ENCODE measurements around the gene AGPAT4. TPM values are rescaled to one million over a fixed set of nuclear protein-coding genes. Genes with fewer than 3 reads are reported as not detected.

The AGPAT4 gene
- total and polyA plus RNA-seq, 4 donors, result 3.7 to 32.8 (median 9.7) TPM

GRCh38 chr6:161232467-161232866 lies 41.4 kb downstream of the AGPAT4 start:
- no peak for TF ChIP-seq CTCF (IDR thresholded peaks at IDR 0.05; ENCODE audit: control extremely low read depth, extremely low read depth)
- H3K27ac ChIP-seq (ENCODE audit: low read depth in 1 of 2, low read length in 1 of 2), result no peak overlapping the region
- DNase-seq (no peak), ATAC-seq (ENCODE audit: insufficient read depth, low FRiP score) (no peak)
- H3K9ac ChIP-seq (ENCODE audit: insufficient read depth in 1 of 2, low read length in 2 of 2), result no peak overlapping the region
- no peaks in the 10 kb centered on the region for H3K27me3 ChIP-seq (ENCODE audit: control insufficient read depth in 3 of 3, insufficient read depth in 3 of 3, low read length in 2 of 3)
- peaks cover 2 to 16% (median 3%) of the 10 kb centered on the region in 5 donors for H3K4me1 ChIP-seq (ENCODE audit: control insufficient read depth in 5 of 5, insufficient read depth in 5 of 5, low read length in 5 of 5)
- H3K4me3 ChIP-seq, result no peak overlapping the region
- H3K36me3 ChIP-seq (ENCODE audit: control insufficient read depth in 4 of 4, insufficient read depth in 4 of 4, low read length in 4 of 4), result peaks cover 0 to 3% (median 0%) of the 10 kb centered on the region in 4 donors
- 97% methylated on average over 11 of the region's 11 CpGs for WGBS, 2 donors
- no peaks in the 10 kb centered on the region for H3K9me3 ChIP-seq (ENCODE audit: control insufficient read depth in 4 of 4, insufficient read depth in 3 of 4, low read length in 3 of 4)

GRCh38 chr6:161232010-161232409 lies 41.9 kb downstream of the AGPAT4 start:
- 85 to 88% methylated on average over 9 of the region's 9 CpGs for WGBS, 2 donors
- Histone ChIP-seq H3K36me3 (ENCODE audit: control insufficient read depth in 4 of 4, insufficient read depth in 4 of 4, low read length in 4 of 4) (peaks cover 0 to 3% (median 0%) of the 10 kb centered on the region in 4 donors), H3K27me3 (ENCODE audit: control insufficient read depth in 3 of 3, insufficient read depth in 3 of 3, low read length in 2 of 3) (no peaks in the 10 kb centered on the region), H3K9ac (ENCODE audit: insufficient read depth in 1 of 2, low read length in 2 of 2) (no peak overlapping the region), H3K4me1 (ENCODE audit: control insufficient read depth in 5 of 5, insufficient read depth in 5 of 5, low read length in 5 of 5) (peaks cover 2 to 16% (median 6%) of the 10 kb centered on the region in 5 donors), H3K27ac (ENCODE audit: low read depth in 1 of 2, low read length in 1 of 2) (no peak overlapping the region), H3K4me3 (no peak overlapping the region), H3K9me3 (ENCODE audit: control insufficient read depth in 4 of 4, insufficient read depth in 3 of 4, low read length in 3 of 4) (no peaks in the 10 kb centered on the region)
- DNase-seq, result no peak
- no peak for ATAC-seq (ENCODE audit: insufficient read depth, low FRiP score)
- no peak for TF ChIP-seq CTCF (IDR thresholded peaks at IDR 0.05; ENCODE audit: control extremely low read depth, extremely low read depth)

GRCh38 chr6:161230339-161230738 lies 43.5 kb downstream of the AGPAT4 start:
- 79 to 82% methylated on average over 2 of the region's 2 CpGs for WGBS, 2 donors
- Histone ChIP-seq H3K9ac (ENCODE audit: insufficient read depth in 1 of 2, low read length in 2 of 2) (no peak overlapping the region), H3K27me3 (ENCODE audit: control insufficient read depth in 3 of 3, insufficient read depth in 3 of 3, low read length in 2 of 3) (no peaks in the 10 kb centered on the region), H3K4me1 (ENCODE audit: control insufficient read depth in 5 of 5, insufficient read depth in 5 of 5, low read length in 5 of 5) (peaks cover 3 to 14% (median 6%) of the 10 kb centered on the region in 5 donors), H3K27ac (ENCODE audit: low read depth in 1 of 2, low read length in 1 of 2) (no peak overlapping the region), H3K36me3 (ENCODE audit: control insufficient read depth in 4 of 4, insufficient read depth in 4 of 4, low read length in 4 of 4) (peaks cover 0 to 3% (median 0%) of the 10 kb centered on the region in 4 donors), H3K4me3 (no peak overlapping the region), H3K9me3 (ENCODE audit: control insufficient read depth in 4 of 4, insufficient read depth in 3 of 4, low read length in 3 of 4) (no peaks in the 10 kb centered on the region)
- no peak for ATAC-seq (ENCODE audit: insufficient read depth, low FRiP score)
- no peak for TF ChIP-seq CTCF (IDR thresholded peaks at IDR 0.05; ENCODE audit: control extremely low read depth, extremely low read depth)
- no peak for DNase-seq

All from lung (tissue), 12 donors.